HepG2 (cell line): ENCODE data around the gene NEURL3. TPM values are rescaled to one million over a fixed set of nuclear protein-coding genes. Genes with fewer than 3 reads are reported as not detected.

Experiments used
- BRD4 ChIP-seq: sonication (generic); formaldehyde crosslinking; IDR thresholded peaks from 2 replicates; pipeline ENCODE4 v1.4.0; 2020; ENCODE audit warnings: missing genetic modification reagents
- FOXJ3 ChIP-seq: sonication (generic); formaldehyde crosslinking; IDR thresholded peaks from 2 replicates; pipeline ENCODE4 v1.4.0; 2020; ENCODE audit warnings: missing genetic modification reagents, mild to moderate bottlenecking, borderline replicate concordance
- MAX ChIP-seq: IDR thresholded peaks from 2 replicates; pipeline ENCODE4 v1.6.1; 2012; ENCODE audit warnings: inconsistent platforms
- NFE2 ChIP-seq: sonication (generic); formaldehyde crosslinking; IDR thresholded peaks from 2 replicates; pipeline ENCODE4 v1.4.0; 2020; ENCODE audit warnings: missing genetic modification reagents
- NR2F6 ChIP-seq, 2 experiments: IDR thresholded peaks; 2 replicates each; pipeline ENCODE4 v1.6.1; 2016; ENCODE audit warnings: antibody characterized with exemption in 1 of 2, mild to moderate bottlenecking in 1 of 2
- PRPF4 ChIP-seq: fragments of 200-400 bp; formaldehyde crosslinking; IDR thresholded peaks from 2 replicates; pipeline ENCODE4 v1.6.1; 2016; ENCODE audit warnings: low read length, low read depth; ENCODE audit not compliant: poor library complexity, severe bottlenecking
- SP2 ChIP-seq: sonication (generic); formaldehyde crosslinking; IDR thresholded peaks from 2 replicates; pipeline ENCODE4 v1.5.1; 2020; ENCODE audit warnings: mild to moderate bottlenecking, missing genetic modification reagents
- ZBTB33 ChIP-seq: sonication (generic); formaldehyde crosslinking; IDR thresholded peaks from 2 replicates; pipeline ENCODE4 v1.4.0; 2020; ENCODE audit warnings: missing genetic modification reagents
- ZFP90 ChIP-seq: sonication (generic); formaldehyde crosslinking; IDR thresholded peaks from 2 replicates; pipeline ENCODE4 v1.8.0; 2022; ENCODE audit warnings: missing genetic modification reagents, mild to moderate bottlenecking, inconsistent platforms, borderline replicate concordance
- ZFY ChIP-seq: sonication (generic); formaldehyde crosslinking; IDR thresholded peaks from 2 replicates; pipeline ENCODE4 v1.4.0; 2020; ENCODE audit warnings: missing genetic modification reagents
- ZNF138 ChIP-seq: sonication (generic); formaldehyde crosslinking; IDR thresholded peaks from 2 replicates; pipeline ENCODE4 v1.5.0; 2020; ENCODE audit warnings: mild to moderate bottlenecking, low read depth, missing genetic modification reagents
- ZNF496 ChIP-seq: sonication (generic); formaldehyde crosslinking; IDR thresholded peaks from 2 replicates; pipeline ENCODE4 v1.8.1; 2023; ENCODE audit warnings: mild to moderate bottlenecking, moderate library complexity, missing genetic modification reagents; ENCODE audit not compliant: insufficient replicate concordance
- ZNF549 ChIP-seq: sonication (generic); formaldehyde crosslinking; IDR thresholded peaks from 2 replicates; pipeline ENCODE4 v1.5.0; 2020; ENCODE audit warnings: missing genetic modification reagents
- ZSCAN21 ChIP-seq: sonication (generic); formaldehyde crosslinking; IDR thresholded peaks from 2 replicates; pipeline ENCODE4 v1.8.0; 2022; ENCODE audit warnings: mild to moderate bottlenecking, missing genetic modification reagents, moderate library complexity, borderline replicate concordance
- polyA plus RNA-seq, 8 experiments: library from polyadenylated mRNA; depleted of rRNA in 3 of 8; stranded (reverse) in 7 of 8; unstranded in 1 of 8; fragments of >200 nt; fragmentation: Illumina TruSeq in 4 of 8; extraction: Trizol in 4 of 8; gene quantifications; 2 replicates each; pipeline versions ENCODE4 v1.2.1 to v1.2.3, GENCODE V29; 2011 to 2016; ENCODE audit warnings: low read depth in 4 of 8, missing spikeins in 1 of 8, mixed read lengths in 1 of 8; ENCODE audit not compliant: insufficient read depth in 1 of 8
- total RNA-seq, 5 experiments: library from RNA; depleted of rRNA; stranded (reverse); fragments of >200 nt; fragmentation: Illumina TruSeq; extraction: Trizol; gene quantifications; 2 replicates each; pipeline ENCODE4 v1.2.3, GENCODE V29; 2016; ENCODE audit warnings: low read depth in 1 of 5
- TF ChIP-seq, protein P1 (sequence below), 2 experiments: sonication (generic) in 1 of 2; formaldehyde crosslinking in 1 of 2; IDR thresholded peaks; 2 replicates each; pipeline versions ENCODE4 v1.4.0 to v1.6.1; 2016 to 2020; ENCODE audit warnings: borderline replicate concordance in 1 of 2, low read depth in 1 of 2, mild to moderate bottlenecking in 1 of 2, missing genetic modification reagents in 1 of 2
- TF ChIP-seq, protein P2 (sequence below): sonication (generic); formaldehyde crosslinking; IDR thresholded peaks from 2 replicates; pipeline ENCODE4 v1.8.1; 2022; ENCODE audit warnings: mild to moderate bottlenecking, missing genetic modification reagents
- TF ChIP-seq, protein P3 (sequence below): sonication (generic); formaldehyde crosslinking; IDR thresholded peaks from 2 replicates; pipeline ENCODE4 v1.8.0; 2022; ENCODE audit warnings: missing genetic modification reagents, mild to moderate bottlenecking, borderline replicate concordance
- TF ChIP-seq, protein P4 (sequence below): sonication (generic); formaldehyde crosslinking; IDR thresholded peaks from 2 replicates; pipeline ENCODE4 v1.4.0; 2020; ENCODE audit warnings: missing genetic modification reagents

The NEURL3 gene
- total and polyA plus RNA-seq, 2 of the 13 experiments (the other 11 are each of a cell fraction or from before 2014, with no cell fraction given), result 0.16 to 1.2 TPM

DNA sequence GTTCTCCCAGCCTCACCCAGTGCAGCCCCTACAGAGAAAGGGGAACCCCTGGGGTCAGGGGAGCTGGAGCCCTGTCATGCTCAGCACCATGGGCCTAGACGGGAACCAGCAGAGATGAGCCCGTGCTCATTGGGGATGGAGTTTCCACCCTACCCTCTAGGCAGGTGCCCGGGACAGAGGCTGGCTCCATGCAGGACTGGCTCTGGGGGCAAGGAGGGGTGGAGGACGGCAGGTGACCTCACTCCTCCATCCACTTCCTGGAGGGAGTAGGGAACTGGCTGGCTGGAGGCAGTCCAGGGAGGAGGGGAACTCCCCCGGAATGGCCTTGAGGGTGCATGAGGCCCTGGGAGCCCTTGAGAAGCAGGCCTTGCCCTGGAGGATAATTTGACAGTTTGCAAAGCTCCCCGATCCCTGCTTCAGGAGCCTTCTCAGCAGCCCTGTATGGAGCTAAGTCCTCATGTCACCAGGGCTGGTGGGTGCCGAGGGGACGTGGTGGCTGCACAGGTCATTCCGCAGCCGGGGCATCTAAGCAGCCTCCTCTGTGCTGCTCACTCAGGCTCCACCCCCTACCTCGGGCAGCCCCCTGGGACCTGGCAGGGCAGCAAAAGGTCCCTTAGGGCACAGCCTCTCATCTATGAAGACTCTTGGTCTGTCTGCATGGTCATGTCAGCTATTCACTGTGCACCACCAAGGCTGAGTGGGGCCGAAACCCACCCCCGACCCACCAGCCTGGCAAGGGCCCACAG is 2.1 kb downstream of the NEURL3 start (continued):
- TF ChIP-seq, protein P1, sequence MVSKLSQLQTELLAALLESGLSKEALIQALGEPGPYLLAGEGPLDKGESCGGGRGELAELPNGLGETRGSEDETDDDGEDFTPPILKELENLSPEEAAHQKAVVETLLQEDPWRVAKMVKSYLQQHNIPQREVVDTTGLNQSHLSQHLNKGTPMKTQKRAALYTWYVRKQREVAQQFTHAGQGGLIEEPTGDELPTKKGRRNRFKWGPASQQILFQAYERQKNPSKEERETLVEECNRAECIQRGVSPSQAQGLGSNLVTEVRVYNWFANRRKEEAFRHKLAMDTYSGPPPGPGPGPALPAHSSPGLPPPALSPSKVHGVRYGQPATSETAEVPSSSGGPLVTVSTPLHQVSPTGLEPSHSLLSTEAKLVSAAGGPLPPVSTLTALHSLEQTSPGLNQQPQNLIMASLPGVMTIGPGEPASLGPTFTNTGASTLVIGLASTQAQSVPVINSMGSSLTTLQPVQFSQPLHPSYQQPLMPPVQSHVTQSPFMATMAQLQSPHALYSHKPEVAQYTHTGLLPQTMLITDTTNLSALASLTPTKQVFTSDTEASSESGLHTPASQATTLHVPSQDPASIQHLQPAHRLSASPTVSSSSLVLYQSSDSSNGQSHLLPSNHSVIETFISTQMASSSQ (IDR thresholded peaks at IDR 0.05; ENCODE audit: low read depth), result no peak
- TF ChIP-seq, protein P1 (CRISPR knock-in tag; IDR thresholded peaks at IDR 0.05; ENCODE audit: borderline replicate concordance), result no peak
- TF ChIP-seq ZNF138 (CRISPR knock-in tag), result no peak
- no peak for TF ChIP-seq SP2 (CRISPR knock-in tag)
- TF ChIP-seq PRPF4, result no peak
- TF ChIP-seq BRD4, result peak; percentile 47; the same call in 1 of the 2 replicates
- TF ChIP-seq, protein P2, sequence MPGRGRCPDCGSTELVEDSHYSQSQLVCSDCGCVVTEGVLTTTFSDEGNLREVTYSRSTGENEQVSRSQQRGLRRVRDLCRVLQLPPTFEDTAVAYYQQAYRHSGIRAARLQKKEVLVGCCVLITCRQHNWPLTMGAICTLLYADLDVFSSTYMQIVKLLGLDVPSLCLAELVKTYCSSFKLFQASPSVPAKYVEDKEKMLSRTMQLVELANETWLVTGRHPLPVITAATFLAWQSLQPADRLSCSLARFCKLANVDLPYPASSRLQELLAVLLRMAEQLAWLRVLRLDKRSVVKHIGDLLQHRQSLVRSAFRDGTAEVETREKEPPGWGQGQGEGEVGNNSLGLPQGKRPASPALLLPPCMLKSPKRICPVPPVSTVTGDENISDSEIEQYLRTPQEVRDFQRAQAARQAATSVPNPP (CRISPR knock-in tag), result no peak
- TF ChIP-seq ZNF496, result no peak
- TF ChIP-seq, protein P3, sequence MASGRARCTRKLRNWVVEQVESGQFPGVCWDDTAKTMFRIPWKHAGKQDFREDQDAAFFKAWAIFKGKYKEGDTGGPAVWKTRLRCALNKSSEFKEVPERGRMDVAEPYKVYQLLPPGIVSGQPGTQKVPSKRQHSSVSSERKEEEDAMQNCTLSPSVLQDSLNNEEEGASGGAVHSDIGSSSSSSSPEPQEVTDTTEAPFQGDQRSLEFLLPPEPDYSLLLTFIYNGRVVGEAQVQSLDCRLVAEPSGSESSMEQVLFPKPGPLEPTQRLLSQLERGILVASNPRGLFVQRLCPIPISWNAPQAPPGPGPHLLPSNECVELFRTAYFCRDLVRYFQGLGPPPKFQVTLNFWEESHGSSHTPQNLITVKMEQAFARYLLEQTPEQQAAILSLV (CRISPR knock-in tag), result peak; percentile 21; the same call in 1 of the 2 replicates
- TF ChIP-seq NFE2 (CRISPR knock-in tag), result no peak
- 0 out of 2 replicates have a peak, but pooled peaks have one; percentile 48 for TF ChIP-seq ZFP90
- no peak for TF ChIP-seq ZNF549
- TF ChIP-seq FOXJ3 (CRISPR knock-in tag), result no peak
- TF ChIP-seq ZSCAN21 (CRISPR knock-in tag), result peak; percentile 50; the same call in 1 of the 2 replicates
- TF ChIP-seq ZFY (CRISPR knock-in tag), result 0 out of 2 replicates have a peak, but pooled peaks have one; percentile 13
- TF ChIP-seq NR2F6 (IDR thresholded peaks at IDR 0.05), result no peak
- TF ChIP-seq NR2F6 (CRISPR knock-in tag; IDR thresholded peaks at IDR 0.05), result no peak
- TF ChIP-seq, protein P4, sequence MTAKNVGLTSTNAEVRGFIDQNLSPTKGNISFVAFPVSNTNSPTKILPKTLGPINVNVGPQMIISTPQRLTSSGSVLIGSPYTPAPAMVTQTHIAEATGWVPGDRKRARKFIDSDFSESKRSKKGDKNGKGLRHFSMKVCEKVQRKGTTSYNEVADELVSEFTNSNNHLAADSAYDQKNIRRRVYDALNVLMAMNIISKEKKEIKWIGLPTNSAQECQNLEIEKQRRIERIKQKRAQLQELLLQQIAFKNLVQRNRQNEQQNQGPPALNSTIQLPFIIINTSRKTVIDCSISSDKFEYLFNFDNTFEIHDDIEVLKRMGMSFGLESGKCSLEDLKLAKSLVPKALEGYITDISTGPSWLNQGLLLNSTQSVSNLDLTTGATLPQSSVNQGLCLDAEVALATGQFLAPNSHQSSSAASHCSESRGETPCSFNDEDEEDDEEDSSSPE (CRISPR knock-in tag), result no peak
- TF ChIP-seq MAX, result 0 out of 2 replicates have a peak, but pooled peaks have one; percentile 6
- no peak for TF ChIP-seq ZBTB33 (CRISPR knock-in tag)
